Measurements from ENCODE around the gene EDIL3.

DNA sequence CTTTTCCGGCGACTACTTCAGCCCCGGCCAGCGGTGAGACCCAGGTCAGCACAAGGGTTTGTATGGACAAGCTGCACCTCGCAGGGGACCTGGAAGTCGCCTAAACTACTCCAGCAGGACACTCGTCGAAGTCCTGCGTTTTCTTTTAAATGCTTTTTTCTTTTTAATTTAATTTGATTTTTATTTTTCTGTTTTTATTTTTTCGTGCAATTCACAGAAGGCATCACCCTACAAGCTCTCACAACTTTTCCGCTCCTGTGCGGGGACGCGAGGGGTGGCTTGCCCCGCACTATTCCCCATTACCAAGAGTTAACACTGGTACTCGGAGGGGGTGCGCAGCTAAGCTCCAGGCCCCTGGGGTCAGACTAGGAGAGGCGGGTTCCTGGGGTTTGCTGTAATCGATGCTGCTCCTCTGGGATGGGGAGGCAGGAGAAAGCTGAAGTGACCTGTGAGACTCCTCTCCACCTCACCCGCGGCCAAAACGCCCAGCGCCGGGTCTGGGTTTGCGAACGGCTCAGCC lies 1.3 kb downstream of the EDIL3 start:
- TF ChIP-seq, protein P1, sequence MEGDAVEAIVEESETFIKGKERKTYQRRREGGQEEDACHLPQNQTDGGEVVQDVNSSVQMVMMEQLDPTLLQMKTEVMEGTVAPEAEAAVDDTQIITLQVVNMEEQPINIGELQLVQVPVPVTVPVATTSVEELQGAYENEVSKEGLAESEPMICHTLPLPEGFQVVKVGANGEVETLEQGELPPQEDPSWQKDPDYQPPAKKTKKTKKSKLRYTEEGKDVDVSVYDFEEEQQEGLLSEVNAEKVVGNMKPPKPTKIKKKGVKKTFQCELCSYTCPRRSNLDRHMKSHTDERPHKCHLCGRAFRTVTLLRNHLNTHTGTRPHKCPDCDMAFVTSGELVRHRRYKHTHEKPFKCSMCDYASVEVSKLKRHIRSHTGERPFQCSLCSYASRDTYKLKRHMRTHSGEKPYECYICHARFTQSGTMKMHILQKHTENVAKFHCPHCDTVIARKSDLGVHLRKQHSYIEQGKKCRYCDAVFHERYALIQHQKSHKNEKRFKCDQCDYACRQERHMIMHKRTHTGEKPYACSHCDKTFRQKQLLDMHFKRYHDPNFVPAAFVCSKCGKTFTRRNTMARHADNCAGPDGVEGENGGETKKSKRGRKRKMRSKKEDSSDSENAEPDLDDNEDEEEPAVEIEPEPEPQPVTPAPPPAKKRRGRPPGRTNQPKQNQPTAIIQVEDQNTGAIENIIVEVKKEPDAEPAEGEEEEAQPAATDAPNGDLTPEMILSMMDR (IDR thresholded peaks at IDR 0.05) = no peak
- TF ChIP-seq POLR2A (IDR thresholded peaks at IDR 0.05) = no peak
